Stomach smooth muscle (tissue), 2 donors: ENCODE data around the gene CACNB2.

ENCODE experiments used
- H3K27ac ChIP-seq: one replicate; pipeline ENCODE4 v1.7.0; 2013; ENCODE audit warnings: mild to moderate bottlenecking, low read length, inconsistent platforms
- H3K27me3 ChIP-seq, 2 donors: one replicate each; pipeline ENCODE4 v1.7.0; 2013; ENCODE audit warnings: low read length in 2 of 2; ENCODE audit not compliant: insufficient read depth in 2 of 2, control insufficient read depth in 1 of 2
- H3K36me3 ChIP-seq, 2 donors: one replicate each; pipeline ENCODE4 v1.7.0; 2013; ENCODE audit warnings: low read length in 2 of 2; ENCODE audit not compliant: control insufficient read depth in 2 of 2, insufficient read depth in 2 of 2
- H3K4me1 ChIP-seq: one replicate; pipeline ENCODE4 v1.7.0; 2013; ENCODE audit warnings: low read length; ENCODE audit not compliant: control insufficient read depth, insufficient read depth
- H3K4me3 ChIP-seq, 2 donors: one replicate each; pipeline ENCODE4 v1.7.0; 2013; ENCODE audit warnings: low read length in 2 of 2
- H3K9ac ChIP-seq, 2 donors: one replicate each; pipeline ENCODE4 v1.7.0; 2013; ENCODE audit warnings: low read length in 2 of 2, mild to moderate bottlenecking in 1 of 2
- H3K9me3 ChIP-seq, 2 donors: one replicate each; pipeline ENCODE4 v1.7.0; 2013; ENCODE audit warnings: low read length in 2 of 2; ENCODE audit not compliant: control insufficient read depth in 2 of 2
- donor health status: healthy.
- donor health status: Pancreatic carcinoma.

Gene CACNB2

GRCh38 chr10:18254692-18255091 lies 114.5 kb downstream of the CACNB2 start:
- Histone ChIP-seq H3K36me3 (no peaks in the 10 kb centered on the region), H3K27me3 (no peaks in the 10 kb centered on the region), H3K4me3 (no peak overlapping the region), H3K9ac (no peak overlapping the region), H3K9me3 (no peaks in the 10 kb centered on the region), H3K4me1 (no peaks in the 10 kb centered on the region), H3K27ac (no peak overlapping the region)

- Histone ChIP-seq H3K4me3 (peak overlapping the region; percentile 22 to 57), H3K9me3 (no peaks in the 10 kb centered on the region), H3K27me3 (no peaks in the 10 kb centered on the region), H3K36me3 (no peaks in the 10 kb centered on the region), H3K9ac (peak overlapping the region; percentile 27 to 42), H3K4me1 (peaks cover 16% of the 10 kb centered on the region), H3K27ac (no peak overlapping the region)
These were observed 120.2 kb downstream of the CACNB2 start for GRCh38 chr10:18260310-18260922.

GRCh38 chr10:18261063-18261610 lies 120.9 kb downstream of the CACNB2 start:
- H3K27ac ChIP-seq = no peak overlapping the region
- no peaks in the 10 kb centered on the region for H3K27me3 ChIP-seq
- no peaks in the 10 kb centered on the region for H3K36me3 ChIP-seq
- no peaks in the 10 kb centered on the region for H3K9me3 ChIP-seq
- H3K4me1 ChIP-seq = peaks cover 16% of the 10 kb centered on the region
- no peak overlapping the region for H3K9ac ChIP-seq
- peak overlapping the region; percentile 22 to 57 for H3K4me3 ChIP-seq

- H3K27me3 ChIP-seq = no peaks in the 10 kb centered on the region
- H3K9ac ChIP-seq = no peak overlapping the region
- no peaks in the 10 kb centered on the region for H3K36me3 ChIP-seq
- H3K4me1 ChIP-seq = peaks cover 16% of the 10 kb centered on the region
- H3K9me3 ChIP-seq = no peaks in the 10 kb centered on the region
- no peak overlapping the region for H3K4me3 ChIP-seq
- no peak overlapping the region for H3K27ac ChIP-seq
These were observed 121.6 kb downstream of the CACNB2 start for GRCh38 chr10:18261768-18262231.

- Histone ChIP-seq H3K9ac (no peak overlapping the region), H3K9me3 (no peaks in the 10 kb centered on the region), H3K36me3 (no peaks in the 10 kb centered on the region), H3K27me3 (no peaks in the 10 kb centered on the region), H3K4me1 (peaks cover 16% of the 10 kb centered on the region), H3K4me3 (no peak overlapping the region), H3K27ac (no peak overlapping the region)
These were observed 124.3 kb downstream of the CACNB2 start for GRCh38 chr10:18264466-18265050.

- no peak overlapping the region for H3K9ac ChIP-seq
- no peaks in the 10 kb centered on the region for H3K9me3 ChIP-seq
- no peak overlapping the region for H3K4me3 ChIP-seq
- H3K36me3 ChIP-seq = no peaks in the 10 kb centered on the region
- H3K27me3 ChIP-seq = no peaks in the 10 kb centered on the region
- peaks cover 6% of the 10 kb centered on the region for H3K4me1 ChIP-seq
- no peak overlapping the region for H3K27ac ChIP-seq
These were observed 127.8 kb downstream of the CACNB2 start for GRCh38 chr10:18268005-18268404.

- H3K4me1 ChIP-seq = no peaks in the 10 kb centered on the region
- H3K9me3 ChIP-seq = no peaks in the 10 kb centered on the region
- no peaks in the 10 kb centered on the region for H3K36me3 ChIP-seq
- no peak overlapping the region for H3K27ac ChIP-seq
- no peak overlapping the region for H3K4me3 ChIP-seq
- no peaks in the 10 kb centered on the region for H3K27me3 ChIP-seq
- no peak overlapping the region for H3K9ac ChIP-seq
These were observed 131.3 kb downstream of the CACNB2 start for GRCh38 chr10:18271491-18271890.

- Histone ChIP-seq H3K9ac (no peak overlapping the region), H3K4me3 (no peak overlapping the region), H3K36me3 (no peaks in the 10 kb centered on the region), H3K9me3 (no peaks in the 10 kb centered on the region), H3K27ac (no peak overlapping the region), H3K27me3 (no peaks in the 10 kb centered on the region), H3K4me1 (peaks cover under 1% of the 10 kb centered on the region)
These were observed 132.8 kb downstream of the CACNB2 start for GRCh38 chr10:18273039-18273438.

- Histone ChIP-seq H3K27ac (no peak overlapping the region), H3K4me3 (no peak overlapping the region), H3K9me3 (no peaks in the 10 kb centered on the region), H3K27me3 (no peaks in the 10 kb centered on the region), H3K36me3 (no peaks in the 10 kb centered on the region), H3K9ac (no peak overlapping the region), H3K4me1 (peaks cover 2% of the 10 kb centered on the region)
These were observed 138.0 kb downstream of the CACNB2 start for GRCh38 chr10:18278181-18278580.

- H3K27me3 ChIP-seq = no peaks in the 10 kb centered on the region
- no peak overlapping the region for H3K27ac ChIP-seq
- no peaks in the 10 kb centered on the region for H3K9me3 ChIP-seq
- no peak overlapping the region for H3K9ac ChIP-seq
- no peak overlapping the region for H3K4me3 ChIP-seq
- H3K4me1 ChIP-seq = peaks cover 2% of the 10 kb centered on the region
- no peaks in the 10 kb centered on the region for H3K36me3 ChIP-seq
These were observed 138.9 kb downstream of the CACNB2 start for GRCh38 chr10:18279173-18279572.

GRCh38 chr10:18282094-18282493 lies 141.9 kb downstream of the CACNB2 start:
- Histone ChIP-seq H3K27ac (no peak overlapping the region), H3K9ac (no peak overlapping the region), H3K27me3 (no peaks in the 10 kb centered on the region), H3K9me3 (no peaks in the 10 kb centered on the region), H3K36me3 (no peaks in the 10 kb centered on the region), H3K4me1 (peaks cover 2% of the 10 kb centered on the region), H3K4me3 (no peak overlapping the region)
